DOHH2 (cell line): ENCODE results near the gene ANKRD13B.
"Not testable (repeated sequence)": the region's sequence is repeated elsewhere in the genome, so short reads cannot be mapped to it uniquely, and the experiment has no call there.

Source experiments
- H3F3A ChIP-seq: fragments of 200-600 bp; sonication (generic), shearing (Covaris generic); 2 replicates; pipeline ENCODE4 v1.6.0; 2016; ENCODE audit warnings: antibody characterized with exemption, mild to moderate bottlenecking; ENCODE audit not compliant: control insufficient read depth, insufficient read depth
- H3K27ac ChIP-seq: fragments of 200-600 bp; sonication (generic); 2 replicates; pipeline ENCODE4 v1.5.1; 2014; ENCODE audit warnings: low read depth, mild to moderate bottlenecking, low read length, moderate library complexity
- H3K27me3 ChIP-seq: fragments of 200-600 bp; sonication (generic); 2 replicates; pipeline ENCODE4 v1.6.1; 2014; ENCODE audit warnings: mild to moderate bottlenecking, low read length, mixed read lengths; ENCODE audit not compliant: control insufficient read depth
- H3K36me3 ChIP-seq: fragments of 200-600 bp; sonication (generic); 2 replicates; pipeline ENCODE4 v1.6.1; 2014; ENCODE audit warnings: mild to moderate bottlenecking, low read length, moderate library complexity, mixed read lengths; ENCODE audit not compliant: control insufficient read depth
- H3K4me1 ChIP-seq: fragments of 200-600 bp; sonication (generic); 2 replicates; pipeline ENCODE4 v1.6.1; 2014; ENCODE audit warnings: mild to moderate bottlenecking, low read length, mixed read lengths; ENCODE audit not compliant: control insufficient read depth
- H3K4me2 ChIP-seq: fragments of 200-600 bp; sonication (generic); 2 replicates; pipeline ENCODE4 v1.6.0; 2014; ENCODE audit warnings: mild to moderate bottlenecking, low read length, moderate library complexity
- H3K4me3 ChIP-seq: fragments of 200-600 bp; sonication (generic); 2 replicates; pipeline ENCODE4 v1.5.1; 2014; ENCODE audit warnings: mild to moderate bottlenecking, low read length, mixed read lengths
- H3K79me2 ChIP-seq: fragments of 200-600 bp; sonication (generic); 2 replicates; pipeline ENCODE4 v1.6.1; 2014; ENCODE audit warnings: mild to moderate bottlenecking, low read length, mixed read lengths; ENCODE audit not compliant: control insufficient read depth
- H3K9me2 ChIP-seq: fragments of 200-600 bp; sonication (generic); replicated peaks from 2 replicates; pipeline ENCODE4 v1.6.1; 2014; ENCODE audit warnings: mild to moderate bottlenecking, low read length, mixed read lengths; ENCODE audit not compliant: control insufficient read depth
- H3K9me3 ChIP-seq: fragments of 200-600 bp; sonication (generic); 2 replicates; pipeline ENCODE4 v1.6.1; 2014; ENCODE audit warnings: antibody characterized with exemption, low read length, mixed read lengths; ENCODE audit not compliant: control insufficient read depth, insufficient read depth
- H4K20me1 ChIP-seq: fragments of 200-600 bp; sonication (generic); 2 replicates; pipeline ENCODE4 v1.6.0; 2014; ENCODE audit warnings: low read depth, mild to moderate bottlenecking, antibody characterized with exemption, low read length, moderate library complexity; ENCODE audit not compliant: control insufficient read depth, insufficient read depth
- EZH2phosphoT487 ChIP-seq: fragments of 200-600 bp; sonication (generic); IDR thresholded peaks from 2 replicates; pipeline ENCODE4 v1.6.1; 2017; ENCODE audit warnings: borderline replicate concordance, mild to moderate bottlenecking, antibody characterized with exemption, low read length, moderate library complexity, mixed read lengths
- TF ChIP-seq, protein P1 (sequence below): fragments of 200-600 bp; sonication (generic); IDR thresholded peaks from one replicate; pipeline ENCODE4 v1.5.1; 2014; ENCODE audit warnings: antibody characterized with exemption, mild to moderate bottlenecking, low read depth, low read length; ENCODE audit not compliant: poor library complexity, severe bottlenecking

The ANKRD13B gene

GRCh38 chr17:29649359-29649758 lies 56.4 kb downstream of the ANKRD13B start:
- peaks cover 10% of the 10 kb centered on the region for H3K36me3 ChIP-seq
- H3K4me1 ChIP-seq: no peaks in the 10 kb centered on the region
- H3F3A ChIP-seq: no peaks in the 10 kb centered on the region
- no peaks in the 10 kb centered on the region for H3K27me3 ChIP-seq
- TF ChIP-seq, protein P1, sequence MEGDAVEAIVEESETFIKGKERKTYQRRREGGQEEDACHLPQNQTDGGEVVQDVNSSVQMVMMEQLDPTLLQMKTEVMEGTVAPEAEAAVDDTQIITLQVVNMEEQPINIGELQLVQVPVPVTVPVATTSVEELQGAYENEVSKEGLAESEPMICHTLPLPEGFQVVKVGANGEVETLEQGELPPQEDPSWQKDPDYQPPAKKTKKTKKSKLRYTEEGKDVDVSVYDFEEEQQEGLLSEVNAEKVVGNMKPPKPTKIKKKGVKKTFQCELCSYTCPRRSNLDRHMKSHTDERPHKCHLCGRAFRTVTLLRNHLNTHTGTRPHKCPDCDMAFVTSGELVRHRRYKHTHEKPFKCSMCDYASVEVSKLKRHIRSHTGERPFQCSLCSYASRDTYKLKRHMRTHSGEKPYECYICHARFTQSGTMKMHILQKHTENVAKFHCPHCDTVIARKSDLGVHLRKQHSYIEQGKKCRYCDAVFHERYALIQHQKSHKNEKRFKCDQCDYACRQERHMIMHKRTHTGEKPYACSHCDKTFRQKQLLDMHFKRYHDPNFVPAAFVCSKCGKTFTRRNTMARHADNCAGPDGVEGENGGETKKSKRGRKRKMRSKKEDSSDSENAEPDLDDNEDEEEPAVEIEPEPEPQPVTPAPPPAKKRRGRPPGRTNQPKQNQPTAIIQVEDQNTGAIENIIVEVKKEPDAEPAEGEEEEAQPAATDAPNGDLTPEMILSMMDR: no peak
- TF ChIP-seq EZH2phosphoT487: no peak
- H3K4me2 ChIP-seq: no peak overlapping the region
- H4K20me1 ChIP-seq: no peaks in the 10 kb centered on the region
- no peaks in the 10 kb centered on the region for H3K9me2 ChIP-seq
- H3K4me3 ChIP-seq: no peak overlapping the region
- H3K9me3 ChIP-seq: no peaks in the 10 kb centered on the region
- no peaks in the 10 kb centered on the region for H3K79me2 ChIP-seq
- H3K27ac ChIP-seq: no peak overlapping the region

GRCh38 chr17:29650396-29650795 lies 57.5 kb downstream of the ANKRD13B start:
- H3K27ac ChIP-seq: no peak overlapping the region
- H3K4me1 ChIP-seq: no peaks in the 10 kb centered on the region
- no peaks in the 10 kb centered on the region for H3K9me2 ChIP-seq
- no peak overlapping the region for H3K4me3 ChIP-seq
- H3K4me2 ChIP-seq: no peak overlapping the region
- TF ChIP-seq, protein P1: no peak
- H3K9me3 ChIP-seq: no peaks in the 10 kb centered on the region
- no peaks in the 10 kb centered on the region for H4K20me1 ChIP-seq
- H3F3A ChIP-seq: no peaks in the 10 kb centered on the region
- H3K27me3 ChIP-seq: no peaks in the 10 kb centered on the region
- peaks cover 7% of the 10 kb centered on the region for H3K36me3 ChIP-seq
- no peaks in the 10 kb centered on the region for H3K79me2 ChIP-seq

GRCh38 chr17:29651913-29652312 lies 59.0 kb downstream of the ANKRD13B start:
- H3K4me3 ChIP-seq, H4K20me1 ChIP-seq, H3K79me2 ChIP-seq, H3K4me2 ChIP-seq, H3K36me3 ChIP-seq, H3K27me3 ChIP-seq, H3K27ac ChIP-seq, H3F3A ChIP-seq, H3K4me1 ChIP-seq, H3K9me2 ChIP-seq, H3K9me3 ChIP-seq: not testable (repeated sequence)

DNA sequence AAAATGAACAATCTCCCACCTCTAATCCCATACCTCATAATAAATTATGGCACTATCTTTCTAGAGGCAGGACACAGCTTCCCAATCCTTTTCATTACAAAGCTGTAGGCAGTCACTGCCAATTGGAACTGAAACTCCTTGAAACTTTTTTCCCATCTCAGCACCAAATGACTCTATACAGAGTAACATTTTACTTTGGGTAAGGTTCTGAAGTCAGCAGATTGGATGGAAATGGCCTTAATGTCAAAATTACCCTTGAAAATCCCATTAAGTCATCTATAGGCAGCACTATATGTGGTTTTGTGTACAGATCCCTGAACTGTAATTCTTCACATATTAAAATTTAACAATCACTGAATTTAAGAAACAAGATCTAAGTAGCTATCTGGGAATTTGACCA lies 60.0 kb downstream of the ANKRD13B start:
- Histone ChIP-seq H3K79me2 (no peaks in the 10 kb centered on the region), H3K4me3 (no peak overlapping the region), H3K36me3 (peaks cover 7% of the 10 kb centered on the region), H3K4me2 (no peak overlapping the region), H3K9me2 (no peaks in the 10 kb centered on the region), H4K20me1 (no peaks in the 10 kb centered on the region), H3K27ac (no peak overlapping the region), H3K27me3 (no peaks in the 10 kb centered on the region), H3F3A (no peaks in the 10 kb centered on the region), H3K9me3 (no peaks in the 10 kb centered on the region), H3K4me1 (no peaks in the 10 kb centered on the region)
- no peak for TF ChIP-seq EZH2phosphoT487
- TF ChIP-seq, protein P1: no peak
